SK-MEL-5 (cell line): ENCODE measurements around the gene MCTP2. TPM values are rescaled to one million over a fixed set of nuclear protein-coding genes. Genes with fewer than 3 reads are reported as not detected.
A peak's percentile ranks its signal among the peaks of the same experiment; 100 is the strongest.

Experiments
- DNase-seq: peaks from one replicate; pipeline ENCODE4 v3.0.0-alpha.2; 2016; ENCODE audit warnings: low read depth, low spot score
- in situ Hi-C: cut with HindIII; loops from 2 replicates; pipeline ENCODE4 v1.10.0; 2016; ENCODE audit warnings: low sequenced_read_pairs, high pct_unique_total_duplicates, low pct_unique_long_range_greater_than_20kb
- polyA plus RNA-seq, 2 experiments: library from polyadenylated mRNA; depleted of rRNA; stranded (reverse); fragments of >200 nt; gene quantifications; 2 replicates each; pipeline ENCODE4 v1.2.3, GENCODE V29; 2015
- total RNA-seq: library from RNA; depleted of rRNA; stranded (reverse); fragments of >200 nt; shearing (Covaris generic); gene quantifications from 2 replicates; pipeline ENCODE4 v1.2.3, GENCODE V29; 2014; rRNA removed

The MCTP2 gene
- 18.3 and 20.5 TPM in 2 replicates for total RNA-seq
- polyA plus RNA-seq (2015; cell fraction: cytosol; rRNA removed): 14.2 and 14.5 TPM in 2 replicates
- 30.1 and 30.3 TPM in 2 replicates for polyA plus RNA-seq (2015; cell fraction: nucleus; rRNA removed)

- in situ Hi-C loops: no loop called here
- peak; percentile 84 for DNase-seq
Measured at GRCh38 chr15:94230883-94231722, at the start of gene MCTP2. TSS of gene MCTP2 (plus strand) at chr15:94231561. CDS start at chr15:94298266, 66,705 bp downstream.

GRCh38 chr15:94182883-94183282, 48.5 kb upstream of the MCTP2 start:
- DNase-seq: no peak
- in situ Hi-C loops: no loop called here

GRCh38 chr15:94185547-94186236, 45.7 kb upstream of the MCTP2 start:
- no peak for DNase-seq
- in situ Hi-C loops: no loop called here

GRCh38 chr15:94186770-94187331, 44.5 kb upstream of the MCTP2 start:
- in situ Hi-C loops: no loop called here
- DNase-seq: no peak

GRCh38 chr15:94193906-94194305, 37.5 kb upstream of the MCTP2 start:
- no peak for DNase-seq
- in situ Hi-C loops: no loop called here

GRCh38 chr15:94196531-94196930, 34.8 kb upstream of the MCTP2 start:
- in situ Hi-C loops: no loop called here
- no peak for DNase-seq

- DNase-seq: no peak
- in situ Hi-C loops: no loop called here
Measured at GRCh38 chr15:94198633-94199032, 32.7 kb upstream of the MCTP2 start.

- in situ Hi-C loops: no loop called here
- peak; percentile 77 for DNase-seq
Measured at GRCh38 chr15:94199725-94200124, 31.6 kb upstream of the MCTP2 start.

GRCh38 chr15:94203306-94203705, 28.1 kb upstream of the MCTP2 start:
- DNase-seq: peak; percentile 48
- in situ Hi-C loops: no loop called here

GRCh38 chr15:94205366-94205765, 26.0 kb upstream of the MCTP2 start:
- peak; percentile 99 for DNase-seq
- in situ Hi-C loops: no loop called here

- in situ Hi-C loops: no loop called here
- peak; percentile 4 for DNase-seq
Measured at GRCh38 chr15:94206463-94207167, 24.7 kb upstream of the MCTP2 start.

- no peak for DNase-seq
- in situ Hi-C loops: no loop called here
Measured at GRCh38 chr15:94212291-94212690, 19.1 kb upstream of the MCTP2 start.

- in situ Hi-C loops: no loop called here
- DNase-seq: no peak
Measured at GRCh38 chr15:94225616-94226015, 5.7 kb upstream of the MCTP2 start.

GRCh38 chr15:94228611-94229010, 2.8 kb upstream of the MCTP2 start:
- in situ Hi-C loops: no loop called here
- DNase-seq: no peak

- DNase-seq: no peak
- in situ Hi-C loops: no loop called here
Measured at GRCh38 chr15:94229591-94230369, 1.6 kb upstream of the MCTP2 start.

GRCh38 chr15:94230431-94230882, 904 bp upstream of the MCTP2 start:
- DNase-seq: no peak
- in situ Hi-C loops: no loop called here
